K562 (cell line): ENCODE measurements around the gene EPHB1. TPM values are rescaled to one million over a fixed set of nuclear protein-coding genes. Genes with fewer than 3 reads are reported as not detected.

ENCODE experiments used
- ATAC-seq: fragments of 200-7000 bp; cut with Tn5 transposase; 3 replicates; pipeline ENCODE4 v1.9.1; 2020; ENCODE audit warnings: moderate library complexity
- BruUV-seq: library from RNA; stranded (reverse); fragments of 400-500 nt; replicated peaks from 2 replicates; lab custom pipeline; 2021; lab: Mats Ljungman, UMichigan
- CTCF ChIA-PET: fragments of 300-600 bp; formaldehyde crosslinking; extraction: SDS; loops from one replicate; lab custom pipeline; 2021; ENCODE audit warnings: low intra/inter-chr PET ratio; lab: Yijun Ruan, JAX
- POLR2A ChIA-PET: fragments of 300-600, 350-650 bp; sonication (Branson Sonifier 250); formaldehyde crosslinking; extraction: SDS; loops from one replicate; lab custom pipeline; 2021; ENCODE audit warnings: antibody characterized with exemption, inconsistent platforms; lab: Yijun Ruan, JAX
- DNase-seq, 4 experiments: peaks; one replicate each; pipeline versions ENCODE4 v3.0.0 to v3.0.0-alpha.2; 2011 to 2018; ENCODE audit warnings: low spot score in 3 of 4, mixed read lengths in 3 of 4; ENCODE audit errors: extremely low read depth in 1 of 4
- FAIRE-seq: peaks from 2 replicates; lab custom pipeline; 2011; peaks lifted over from hg19 to GRCh38; lab: Jason Lieb, UNC
- H2AFZ ChIP-seq: 2 replicates; pipeline ENCODE4 v1.6.0; 2011; ENCODE audit warnings: low read depth, low read length, control low read depth, inconsistent platforms
- H3K27ac ChIP-seq: fragments of 200-600 bp; 3 replicates; pipeline ENCODE4 v1.8.0; 2011; ENCODE audit warnings: low read depth, mild to moderate bottlenecking, control low read depth, inconsistent platforms, low read length, moderate library complexity, mixed read lengths; ENCODE audit errors: extremely low read depth
- H3K27me3 ChIP-seq, 2 experiments: fragments of 300-600 bp in 1 of 2; 2 replicates in 1 of 2; 3 replicates in 1 of 2; pipeline versions ENCODE4 v1.6.0 to v1.8.0; 2011; ENCODE audit warnings: inconsistent platforms in 2 of 2, low read length in 2 of 2, mild to moderate bottlenecking in 1 of 2, mixed read lengths in 1 of 2, moderate library complexity in 1 of 2; ENCODE audit not compliant: control insufficient read depth in 2 of 2, insufficient read depth in 2 of 2
- H3K36me3 ChIP-seq: fragments of 300-600 bp; 3 replicates; pipeline ENCODE4 v1.8.0; 2011; ENCODE audit warnings: mild to moderate bottlenecking, low read length, inconsistent platforms; ENCODE audit not compliant: control insufficient read depth, insufficient read depth
- H3K4me1 ChIP-seq, 2 experiments: fragments of 200-600 bp in 1 of 2; replicated peaks in 1 of 2; 2 replicates in 1 of 2; 3 replicates in 1 of 2; pipeline versions ENCODE4 v1.5.1 to v1.8.0; 2011; ENCODE audit warnings: inconsistent platforms in 2 of 2, low read length in 2 of 2, mild to moderate bottlenecking in 1 of 2, mixed read lengths in 1 of 2, moderate library complexity in 1 of 2; ENCODE audit not compliant: control insufficient read depth in 2 of 2, insufficient read depth in 2 of 2
- H3K4me2 ChIP-seq: 2 replicates; pipeline ENCODE4 v1.6.1; 2011; ENCODE audit warnings: low read length, control low read depth, inconsistent platforms, mixed read lengths; ENCODE audit not compliant: insufficient read depth
- H3K4me3 ChIP-seq: fragments of 200-600 bp; sonication (generic), shearing (Covaris generic); 2 replicates; pipeline ENCODE4 v1.5.1; 2016; ENCODE audit warnings: control low read depth, inconsistent platforms
- H3K79me2 ChIP-seq: fragments of 200-600 bp; 3 replicates; pipeline ENCODE4 v1.8.0; 2011; ENCODE audit warnings: low read length, inconsistent platforms; ENCODE audit not compliant: control insufficient read depth, insufficient read depth
- H3K9ac ChIP-seq, 2 experiments: 2 replicates each; pipeline versions ENCODE4 v1.6.0 to v1.6.1; 2011; ENCODE audit warnings: low read depth in 2 of 2, low read length in 2 of 2, control low read depth in 1 of 2, inconsistent platforms in 1 of 2, mild to moderate bottlenecking in 1 of 2, mixed read lengths in 1 of 2; ENCODE audit not compliant: insufficient read depth in 1 of 2
- H3K9me1 ChIP-seq: one replicate; pipeline ENCODE4 v1.6.0; 2011; ENCODE audit warnings: inconsistent platforms, mild to moderate bottlenecking, low read length, moderate library complexity; ENCODE audit not compliant: control insufficient read depth, insufficient read depth
- H3K9me3 ChIP-seq: replicated peaks from 2 replicates; pipeline ENCODE4 v1.5.1; 2011; ENCODE audit warnings: low read depth, low read length, inconsistent platforms; ENCODE audit not compliant: control insufficient read depth, insufficient read depth
- H4K20me1 ChIP-seq: replicated peaks from 2 replicates; pipeline ENCODE4 v1.6.1; 2011; ENCODE audit warnings: low read length, inconsistent platforms, mixed read lengths; ENCODE audit not compliant: control insufficient read depth, insufficient read depth
- DNMT1 ChIP-seq: fragments of 450-650 bp; IDR thresholded peaks from 2 replicates; pipeline ENCODE4 v1.6.1; 2016; ENCODE audit warnings: antibody characterized with exemption, mild to moderate bottlenecking
- EP400 ChIP-seq: fragments of 450-650 bp; IDR thresholded peaks from 2 replicates; pipeline ENCODE4 v1.6.1; 2017; ENCODE audit warnings: antibody characterized with exemption, mild to moderate bottlenecking, moderate library complexity
- IFI16 ChIP-seq: fragments of 250-450 bp; sonication (Bioruptor Pico); IDR thresholded peaks from 2 replicates; pipeline ENCODE4 v2.1.2; 2022; ENCODE audit warnings: mild to moderate bottlenecking, inconsistent platforms
- JUND ChIP-seq, 2 experiments: IDR thresholded peaks; 2 replicates in 1 of 2; 3 replicates in 1 of 2; pipeline ENCODE4 v1.6.1; 2011; ENCODE audit warnings: borderline replicate concordance in 2 of 2, low read depth in 2 of 2, low read length in 2 of 2, improper control_type of control experiment in 1 of 2, missing biosample characterization in 1 of 2, missing genetic modification characterization in 1 of 2, missing genetic modification reagents in 1 of 2
- KDM1A ChIP-seq, 2 experiments: fragments of 450-650 bp; IDR thresholded peaks; 2 replicates each; pipeline ENCODE4 v1.6.1; 2016; ENCODE audit warnings: mild to moderate bottlenecking in 2 of 2
- MIER1 ChIP-seq: fragments of 450-650 bp; IDR thresholded peaks from 2 replicates; pipeline ENCODE4 v1.6.1; 2016; ENCODE audit warnings: antibody characterized with exemption, mild to moderate bottlenecking, low read depth
- MXI1 ChIP-seq: IDR thresholded peaks from 2 replicates; pipeline ENCODE4 v1.6.1; 2011; ENCODE audit warnings: low read depth, mild to moderate bottlenecking, improper control_type of control experiment, low read length
- NCOA6 ChIP-seq: fragments of 450-650 bp; IDR thresholded peaks from 2 replicates; pipeline ENCODE4 v1.6.1; 2017; ENCODE audit warnings: mild to moderate bottlenecking
- NCOR1 ChIP-seq: fragments of 450-650 bp; IDR thresholded peaks from 2 replicates; pipeline ENCODE4 v1.6.1; 2016; ENCODE audit warnings: mild to moderate bottlenecking, moderate library complexity
- NR1H2 ChIP-seq: sonication (generic); formaldehyde crosslinking; IDR thresholded peaks from 2 replicates; pipeline ENCODE4 v1.4.0; 2020; ENCODE audit warnings: mild to moderate bottlenecking, missing genetic modification reagents
- PBX2 ChIP-seq, 2 experiments: IDR thresholded peaks in 1 of 2; conservative IDR thresholded peaks in 1 of 2; 2 replicates each; pipeline ENCODE4 v1.6.1; 2016; ENCODE audit warnings: low read depth in 2 of 2, mild to moderate bottlenecking in 1 of 2, missing compliant biosample characterization in 1 of 2, missing genetic modification characterization in 1 of 2, moderate library complexity in 1 of 2
- PHB2 ChIP-seq: fragments of 450-650 bp; IDR thresholded peaks from 2 replicates; pipeline ENCODE4 v1.6.1; 2017; ENCODE audit warnings: low read depth
- PURB ChIP-seq: sonication (generic); formaldehyde crosslinking; IDR thresholded peaks from 2 replicates; pipeline ENCODE4 v1.9.0; 2021; ENCODE audit warnings: low read depth, mild to moderate bottlenecking, missing genetic modification reagents
- TRIM28 ChIP-seq: fragments of 450-650 bp; IDR thresholded peaks from 2 replicates; pipeline ENCODE4 v1.6.1; 2017
- ZBTB2 ChIP-seq: fragments of 450-650 bp; IDR thresholded peaks from 2 replicates; pipeline ENCODE4 v1.6.1; 2016; ENCODE audit warnings: antibody characterized with exemption
- ZC3H8 ChIP-seq: fragments of 450-650 bp; IDR thresholded peaks from 2 replicates; pipeline ENCODE4 v1.6.1; 2017
- ZFP1 ChIP-seq: fragments of 450-650 bp; formaldehyde crosslinking; IDR thresholded peaks from 2 replicates; pipeline ENCODE4 v1.4.0; 2020; ENCODE audit warnings: mild to moderate bottlenecking, mixed read lengths
- ZNF253 ChIP-seq: fragments of 250-450 bp; sonication (Bioruptor Pico); conservative IDR thresholded peaks from 2 replicates; pipeline ENCODE4 v1.6.1; 2021; ENCODE audit warnings: mild to moderate bottlenecking
- ZNF347 ChIP-seq: fragments of 450-650 bp; formaldehyde crosslinking; IDR thresholded peaks from 2 replicates; pipeline ENCODE4 v1.4.0; 2020; ENCODE audit warnings: low read depth, mild to moderate bottlenecking, moderate library complexity
- ZNF507 ChIP-seq: conservative IDR thresholded peaks from 2 replicates; pipeline ENCODE4 v1.6.1; 2017; ENCODE audit warnings: missing genetic modification characterization, missing compliant biosample characterization
- WGBS: fragments of 100-300 bp; shearing (Covaris generic); methylation state at CpG from one replicate; pipeline ENCODE4 v1.1.6; 2016; ENCODE audit warnings: low coverage, mixed read lengths; ENCODE audit not compliant: insufficient coverage; ENCODE audit errors: missing lambda C conversion rate; 5-methylcytosine and 5-hydroxymethylcytosine counted together
- in situ Hi-C: fragments of 300-500 bp; cut with MboI; formaldehyde crosslinking; loops from 4 replicates; pipeline ENCODE4 v1.15.0; 2018; ENCODE audit warnings: inconsistent platforms, mixed read lengths
- intact Hi-C: fragments of 100-400 bp; cut with micrococcal nuclease; formaldehyde crosslinking; loops from 2 replicates; pipeline ENCODE4 v1.14.2; 2022
- polyA plus RNA-seq, 8 experiments: library from polyadenylated mRNA; depleted of rRNA in 4 of 8; stranded (reverse) in 5 of 8; unstranded in 3 of 8; fragments of >200 nt; fragmentation: Nextera tagmentation in 2 of 8; fragmentation: Illumina TruSeq in 1 of 8; extraction: Ambion mirVana in 2 of 8; extraction: Trizol in 1 of 8; gene quantifications; 2 replicates each; pipeline versions ENCODE4 v1.2.1 to v1.2.3, GENCODE V29; 2011 to 2014; ENCODE audit warnings: inconsistent platforms in 1 of 8, missing spikeins in 1 of 8
- total RNA-seq, 7 experiments: library from RNA; depleted of rRNA in 6 of 7; stranded (reverse); fragments of >200 nt in 6 of 7; fragmentation: Illumina TruSeq in 2 of 7; extraction: Trizol in 2 of 7; gene quantifications; 2 replicates each; pipeline versions ENCODE4 v1.2.1 to v1.2.3, GENCODE V29; 2011 to 2021; ENCODE audit warnings: low replicate concordance in 1 of 7

EPHB1 gene
- total and polyA plus RNA-seq, 9 of the 15 experiments (the other 6 are each of a cell fraction or from before 2014, with no cell fraction given): 0.29 TPM; not detected in 8

GRCh38 chr3:134916276-134916961 lies 121.4 kb downstream of the EPHB1 start:
- in situ Hi-C loops (no loop called here), intact Hi-C loops (no loop called here)
- TF ChIP-seq PURB (CRISPR knock-in tag): no peak
- no peak for TF ChIP-seq ZFP1 (CRISPR knock-in tag)
- no peak for TF ChIP-seq ZNF253 (CRISPR knock-in tag)
- TF ChIP-seq EP400: no peak
- TF ChIP-seq TRIM28: no peak
- TF ChIP-seq MIER1: no peak
- no peak for TF ChIP-seq PHB2
- TF ChIP-seq ZC3H8: no peak
- TF ChIP-seq NR1H2 (CRISPR knock-in tag): no peak
- TF ChIP-seq NCOR1: no peak
- TF ChIP-seq ZNF347: no peak
- no peak for TF ChIP-seq DNMT1
- no peak for TF ChIP-seq IFI16 (CRISPR knock-in tag)
- no peak for TF ChIP-seq ZNF507
- no peak for TF ChIP-seq ZBTB2
- TF ChIP-seq KDM1A (IDR thresholded peaks at IDR 0.05): no peak
- TF ChIP-seq NCOA6: no peak
- no peak for TF ChIP-seq PBX2 (CRISPR knock-in tag; IDR thresholded peaks at IDR 0.05; ENCODE audit: low read depth)
- no peak for TF ChIP-seq PBX2 (tag; conservative IDR thresholded peaks at IDR 0.05; ENCODE audit: low read depth)
- TF ChIP-seq JUND (IDR thresholded peaks at IDR 0.05; ENCODE audit: borderline replicate concordance, low read depth, low read length): no peak
- TF ChIP-seq JUND (tag; IDR thresholded peaks at IDR 0.05; ENCODE audit: borderline replicate concordance, low read depth, low read length): no peak
- TF ChIP-seq MXI1: no peak
- no peak overlapping the region for H3K9ac ChIP-seq
- H3K4me3 ChIP-seq: no peak overlapping the region
- H3K9me3 ChIP-seq: no peaks in the 10 kb centered on the region
- H3K4me1 ChIP-seq: no peaks in the 10 kb centered on the region
- DNase-seq (no peak), ATAC-seq (no peak), FAIRE-seq (no peak)
- H3K9me1 ChIP-seq: no peaks in the 10 kb centered on the region
- H3K36me3 ChIP-seq: no peaks in the 10 kb centered on the region
- CTCF ChIA-PET: no interaction called here
- BruUV-seq: no TSS peak
- no peak overlapping the region for H3K27ac ChIP-seq
- 1% methylated on average over 24 of the region's 37 CpGs for WGBS
- no peaks in the 10 kb centered on the region for H3K79me2 ChIP-seq
- POLR2A ChIA-PET: no interaction called here
- no peaks in the 10 kb centered on the region for H4K20me1 ChIP-seq
- no peak overlapping the region for H3K4me2 ChIP-seq
- no peaks in the 10 kb centered on the region for H3K27me3 ChIP-seq
- H2AFZ ChIP-seq: no peak overlapping the region
